ENCODE measurements around the gene TSHZ1.

TSHZ1 gene

GRCh38 chr18:75220551-75221355 is 10.2 kb downstream of the TSHZ1 start:
- no peak for DNase-seq (ENCODE audit: low spot score)

- DNase-seq (ENCODE audit: low spot score): no peak
Observed at GRCh38 chr18:75221397-75221796, 10.8 kb downstream of the TSHZ1 start.

GRCh38 chr18:75221897-75222296 is 11.3 kb downstream of the TSHZ1 start:
- DNase-seq (ENCODE audit: low spot score): no peak

- no peak for DNase-seq (ENCODE audit: low spot score)
Observed at GRCh38 chr18:75222407-75222806, 11.8 kb downstream of the TSHZ1 start.

- no peak for DNase-seq (ENCODE audit: low spot score)
Observed at GRCh38 chr18:75223687-75224347, 13.2 kb downstream of the TSHZ1 start.

- DNase-seq (ENCODE audit: low spot score): no peak
Observed at GRCh38 chr18:75226286-75226955, 15.8 kb downstream of the TSHZ1 start.

- DNase-seq (ENCODE audit: low spot score): no peak
Observed at GRCh38 chr18:75226956-75227316, 16.3 kb downstream of the TSHZ1 start.

GRCh38 chr18:75227535-75228296 is 17.1 kb downstream of the TSHZ1 start:
- DNase-seq (ENCODE audit: low spot score): no peak

- no peak for DNase-seq (ENCODE audit: low spot score)
Observed at GRCh38 chr18:75228967-75229366, 18.4 kb downstream of the TSHZ1 start.

- no peak for DNase-seq (ENCODE audit: low spot score)
Observed at GRCh38 chr18:75229437-75229836, 18.8 kb downstream of the TSHZ1 start.

GRCh38 chr18:75230163-75231052 is 19.8 kb downstream of the TSHZ1 start:
- DNase-seq (ENCODE audit: low spot score): no peak

- DNase-seq (ENCODE audit: low spot score): no peak
Observed at GRCh38 chr18:75231053-75231406, 20.4 kb downstream of the TSHZ1 start.

- no peak for DNase-seq (ENCODE audit: low spot score)
Observed at GRCh38 chr18:75234901-75235300, 24.3 kb downstream of the TSHZ1 start.

- DNase-seq (ENCODE audit: low spot score): no peak
Observed at GRCh38 chr18:75235896-75236295, 25.3 kb downstream of the TSHZ1 start.

- DNase-seq (ENCODE audit: low spot score): no peak
Observed at GRCh38 chr18:75238100-75238499, 27.5 kb downstream of the TSHZ1 start.

- DNase-seq (ENCODE audit: low spot score): no peak
Observed at GRCh38 chr18:75238786-75239185, 28.2 kb downstream of the TSHZ1 start.

GRCh38 chr18:75240433-75240832 is 29.8 kb downstream of the TSHZ1 start:
- DNase-seq (ENCODE audit: low spot score): no peak

- DNase-seq (ENCODE audit: low spot score): no peak
Observed at GRCh38 chr18:75241705-75242104, 31.1 kb downstream of the TSHZ1 start.

GRCh38 chr18:75244351-75245313 is 34.0 kb downstream of the TSHZ1 start:
- no peak for DNase-seq (ENCODE audit: low spot score)
